Gastrocnemius medialis (tissue), 4 donors: ENCODE results near the gene TDRD12. TPM values are rescaled to one million over a fixed set of nuclear protein-coding genes. Genes with fewer than 3 reads are reported as not detected.

Experiments used
- ATAC-seq, 2 donors: fragments of 150-250 bp; one replicate each; pipeline ENCODE4 v1.9.1; 2016
- DNase-seq, 2 donors: peaks; one replicate each; pipeline ENCODE4 v3.0.0-alpha.2; 2019
- H3K27ac ChIP-seq, 4 donors: fragments of 200-600 bp; sonication (generic); 1 replicate in 1 of 4; 2 replicates in 3 of 4; pipeline ENCODE4 v1.5.1; 2016 to 2018; ENCODE audit warnings: mild to moderate bottlenecking in 2 of 4, moderate library complexity in 1 of 4
- H3K27me3 ChIP-seq, 3 donors: fragments of 200-600 bp; sonication (generic) in 2 of 3; 1 replicate in 1 of 3; 2 replicates in 2 of 3; pipeline versions ENCODE4 v1.5.1 to v1.6.0; 2016 to 2019; ENCODE audit warnings: mild to moderate bottlenecking in 1 of 3, moderate library complexity in 1 of 3
- H3K36me3 ChIP-seq, 2 donors: fragments of 200-600 bp; sonication (generic) in 1 of 2; one replicate each; pipeline ENCODE4 v1.5.1; 2017 to 2018
- H3K4me1 ChIP-seq, 2 donors: fragments of 200-600 bp; sonication (generic) in 1 of 2; one replicate each; pipeline ENCODE4 v1.5.1; 2016 to 2017; ENCODE audit warnings: mild to moderate bottlenecking in 2 of 2
- H3K4me3 ChIP-seq, 4 donors: fragments of 200-600 bp; sonication (generic) in 3 of 4; 1 replicate in 1 of 4; 2 replicates in 3 of 4; pipeline ENCODE4 v1.5.1; 2016 to 2019; ENCODE audit warnings: mild to moderate bottlenecking in 2 of 4
- H3K9me3 ChIP-seq, 3 donors: fragments of 200-600 bp; sonication (generic) in 2 of 3; 1 replicate in 1 of 3; 2 replicates in 2 of 3; pipeline ENCODE4 v1.5.1; 2016 to 2019
- CTCF ChIP-seq, 5 experiments: fragments of 450-650 bp in 3 of 5; fragments of 200-600 bp in 2 of 5; sonication (generic) in 2 of 5; IDR thresholded peaks in 4 of 5; conservative IDR thresholded peaks in 1 of 5; 1 replicate in 4 of 5; 2 replicates in 1 of 5; pipeline ENCODE4 v1.5.1; 2016 to 2019; ENCODE audit warnings: antibody characterized with exemption in 5 of 5, mild to moderate bottlenecking in 3 of 5, moderate library complexity in 3 of 5
- POLR2A ChIP-seq, 2 donors: fragments of 450-650 bp; IDR thresholded peaks; one replicate each; pipeline ENCODE4 v1.6.1; 2017; ENCODE audit warnings: antibody characterized with exemption in 2 of 2, mild to moderate bottlenecking in 2 of 2, moderate library complexity in 2 of 2
- in situ Hi-C, 4 donors: fragments of 200-750 bp; cut with MboI; loops; one replicate each; pipeline versions ENCODE4 v1.15.0 to v1.8.0; 2017; ENCODE audit warnings: low sequenced_read_pairs in 4 of 4
- intact Hi-C: fragments of 100-400 bp; cut with DNase I; formaldehyde crosslinking; loops from one replicate; pipeline ENCODE4 v1.15.1; 2023; ENCODE audit warnings: low total_unique reads
- total RNA-seq, 4 donors: library from RNA; depleted of rRNA; stranded (reverse); fragments of >200 nt; gene quantifications; one replicate each; pipeline versions ENCODE4 v1.1.0 to v1.2.3, GENCODE V29; 2016

TDRD12 gene
- total RNA-seq, 4 donors from 2014 or later = 0.10 to 1.0 (median 0.37) TPM

GRCh38 chr19:32816555-32817099 lies 97.1 kb downstream of the TDRD12 start:
- DNase-seq (no peak), ATAC-seq (no peak)
- no peak overlapping the region for H3K27ac ChIP-seq
- H3K9me3 ChIP-seq = no peaks in the 10 kb centered on the region
- intact Hi-C loops = no loop called here
- no peaks in the 10 kb centered on the region for H3K36me3 ChIP-seq
- TF ChIP-seq POLR2A (IDR thresholded peaks at IDR 0.05) (no peak), CTCF (IDR thresholded peaks at IDR 0.05 in 4 of 5, conservative IDR thresholded peaks at IDR 0.05 in 1 of 5) (no peak)
- H3K4me3 ChIP-seq = no peak overlapping the region
- H3K4me1 ChIP-seq = no peaks in the 10 kb centered on the region
- H3K27me3 ChIP-seq = peaks cover 0 to 6% (median 0%) of the 10 kb centered on the region in 3 donors
- in situ Hi-C loops = no loop called here

GRCh38 chr19:32817569-32818476 lies 98.3 kb downstream of the TDRD12 start:
- Histone ChIP-seq H3K4me3 (no peak overlapping the region), H3K27ac (no peak overlapping the region), H3K9me3 (no peaks in the 10 kb centered on the region), H3K36me3 (no peaks in the 10 kb centered on the region), H3K27me3 (peaks cover 0 to 8% (median 0%) of the 10 kb centered on the region in 3 donors), H3K4me1 (no peaks in the 10 kb centered on the region)
- in situ Hi-C loops = no loop called here
- intact Hi-C loops = no loop called here
- DNase-seq (no peak), ATAC-seq (no peak)
- TF ChIP-seq CTCF (IDR thresholded peaks at IDR 0.05 in 4 of 5, conservative IDR thresholded peaks at IDR 0.05 in 1 of 5) (no peak), POLR2A (IDR thresholded peaks at IDR 0.05) (no peak)

- in situ Hi-C loops (no loop called here), intact Hi-C loops (no loop called here)
- no peaks in the 10 kb centered on the region for H3K36me3 ChIP-seq
- H3K4me1 ChIP-seq = no peaks in the 10 kb centered on the region
- H3K4me3 ChIP-seq = no peak overlapping the region
- no peaks in the 10 kb centered on the region for H3K9me3 ChIP-seq
- H3K27ac ChIP-seq = no peak overlapping the region
- peaks cover 0 to 11% (median 0%) of the 10 kb centered on the region in 3 donors for H3K27me3 ChIP-seq
- TF ChIP-seq POLR2A (IDR thresholded peaks at IDR 0.05) = no peak
- TF ChIP-seq CTCF (IDR thresholded peaks at IDR 0.05 in 4 of 5, conservative IDR thresholded peaks at IDR 0.05 in 1 of 5) = no peak
- ATAC-seq (no peak), DNase-seq (no peak)
Observed at GRCh38 chr19:32818536-32818935, 99.0 kb downstream of the TDRD12 start.

- intact Hi-C loops (no loop called here), in situ Hi-C loops (no loop called here)
- no peak for TF ChIP-seq POLR2A (IDR thresholded peaks at IDR 0.05)
- TF ChIP-seq CTCF (IDR thresholded peaks at IDR 0.05 in 4 of 5, conservative IDR thresholded peaks at IDR 0.05 in 1 of 5) = no peak
- ATAC-seq (no peak), DNase-seq (no peak)
- Histone ChIP-seq H3K9me3 (no peaks in the 10 kb centered on the region), H3K4me3 (no peak overlapping the region), H3K27ac (no peak overlapping the region), H3K36me3 (no peaks in the 10 kb centered on the region), H3K4me1 (no peaks in the 10 kb centered on the region), H3K27me3 (peaks cover 0 to 11% (median 0%) of the 10 kb centered on the region in 3 donors)
Observed at GRCh38 chr19:32819419-32820400, 100.1 kb downstream of the TDRD12 start.
